Activated CD8-positive, alpha-beta memory T cell treated with anti-CD3 and anti-CD28 coated beads for 1 hour (primary cell): ENCODE data around the gene ADI1.
"Not testable (repeated sequence)": the region's sequence is repeated elsewhere in the genome, so short reads cannot be mapped to it uniquely, and the experiment has no call there.

Experiments
- DNase-seq, 2 donors: peaks; one replicate each; pipeline ENCODE4 v3.0.0-alpha.2; 2020; ENCODE audit warnings: low read depth in 1 of 2; ENCODE audit errors: extremely low read depth in 1 of 2

The ADI1 gene

DNA sequence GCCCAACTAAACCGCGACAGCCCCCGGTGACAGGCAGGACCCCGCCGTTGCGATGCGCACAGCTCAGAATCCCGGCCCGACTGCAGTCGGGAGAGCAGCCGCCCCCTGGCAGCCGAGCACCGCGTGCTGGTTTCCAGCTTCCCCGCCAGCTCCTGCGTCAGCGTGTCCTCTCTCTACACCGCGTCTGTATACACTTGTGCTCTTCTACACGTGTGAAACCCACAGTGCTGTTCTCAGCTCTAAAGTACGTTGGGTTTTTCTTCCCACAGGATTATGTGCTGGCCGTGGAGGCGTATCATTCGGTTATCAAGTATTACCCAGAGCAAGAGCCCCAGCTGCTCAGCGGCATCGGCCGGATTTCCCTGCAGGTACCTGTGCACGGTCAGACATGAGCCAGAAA, 54.0 kb downstream of the ADI1 start:
- DNase-seq = no peak

DNA sequence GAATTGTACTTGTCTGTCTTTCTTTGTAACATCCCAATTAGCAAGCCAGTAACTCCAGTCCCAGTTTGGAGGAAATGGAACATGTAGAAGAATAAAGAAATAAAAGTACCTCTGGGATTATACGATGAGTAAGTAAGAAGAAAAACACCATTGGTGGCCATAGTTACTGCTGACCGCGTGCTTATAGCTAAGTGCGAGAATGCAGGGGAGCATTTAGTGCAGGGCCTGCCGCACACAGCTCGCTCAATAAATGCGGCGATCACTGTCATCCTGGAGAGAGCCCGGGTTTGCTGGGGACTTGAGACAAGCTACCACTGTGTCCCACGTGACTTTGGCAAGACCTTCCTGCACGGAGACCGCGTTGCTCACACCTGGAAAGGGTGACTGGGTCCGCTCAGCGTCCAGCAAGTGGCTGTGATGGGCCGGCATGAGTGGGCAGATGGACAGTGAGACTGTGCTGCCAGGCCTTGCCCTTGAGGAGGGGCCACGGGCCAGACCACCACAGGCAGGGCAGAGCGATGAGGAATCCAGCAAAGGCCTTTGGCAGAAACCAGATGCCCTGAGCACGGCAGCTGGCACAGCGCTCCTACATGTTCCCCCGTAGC, 54.8 kb downstream of the ADI1 start:
- DNase-seq = no peak

DNA sequence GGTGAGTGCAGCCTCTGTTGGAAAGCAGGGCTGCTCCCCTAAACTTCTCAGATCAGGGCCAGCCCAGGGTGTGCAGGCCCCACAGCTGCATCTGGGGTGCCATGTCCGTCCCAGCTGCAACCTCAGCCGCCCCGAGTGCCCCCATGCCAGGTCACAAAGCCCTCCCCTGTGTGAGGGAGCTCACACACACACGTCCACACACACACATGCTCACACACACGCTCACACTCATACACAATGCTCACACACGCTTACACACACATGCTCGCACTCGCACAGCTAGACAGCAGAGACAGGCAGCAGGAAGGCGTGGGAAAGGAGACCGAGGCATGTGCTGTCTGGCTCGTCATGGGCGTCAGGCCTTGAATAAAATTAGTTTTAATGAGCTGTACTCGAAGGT, 55.4 kb downstream of the ADI1 start:
- DNase-seq = no peak

DNA sequence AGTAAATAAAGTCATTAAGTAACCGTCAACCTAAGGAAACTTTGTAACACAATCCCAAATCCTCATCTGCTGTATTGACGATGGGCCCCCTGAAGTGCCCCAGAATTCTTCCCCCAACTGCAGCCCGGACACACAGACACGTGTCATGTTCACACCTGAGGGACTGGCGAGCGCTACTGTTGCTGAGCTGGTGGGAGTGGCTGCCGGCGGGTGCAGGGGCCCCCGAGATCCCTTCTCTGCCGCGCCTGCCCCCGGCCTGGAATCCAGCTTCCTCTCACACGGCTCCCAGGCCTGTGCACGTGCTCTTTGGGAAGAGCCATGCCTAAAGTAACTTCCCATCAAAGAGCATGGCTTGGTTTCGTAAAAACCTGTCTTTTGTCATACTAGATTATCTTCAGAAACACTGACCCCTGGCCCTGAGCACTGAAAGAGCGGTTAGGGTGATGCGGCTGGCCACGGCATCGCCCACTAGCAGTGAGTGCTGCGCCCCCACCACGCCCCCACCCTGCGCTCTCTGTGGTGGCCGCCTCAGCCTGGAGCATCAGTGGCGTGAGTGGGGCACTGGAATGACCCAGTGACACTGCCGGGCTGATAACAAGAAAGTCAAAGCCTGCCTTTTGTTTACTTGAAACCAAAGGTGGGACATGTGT, 56.0 kb downstream of the ADI1 start:
- no peak for DNase-seq

DNA sequence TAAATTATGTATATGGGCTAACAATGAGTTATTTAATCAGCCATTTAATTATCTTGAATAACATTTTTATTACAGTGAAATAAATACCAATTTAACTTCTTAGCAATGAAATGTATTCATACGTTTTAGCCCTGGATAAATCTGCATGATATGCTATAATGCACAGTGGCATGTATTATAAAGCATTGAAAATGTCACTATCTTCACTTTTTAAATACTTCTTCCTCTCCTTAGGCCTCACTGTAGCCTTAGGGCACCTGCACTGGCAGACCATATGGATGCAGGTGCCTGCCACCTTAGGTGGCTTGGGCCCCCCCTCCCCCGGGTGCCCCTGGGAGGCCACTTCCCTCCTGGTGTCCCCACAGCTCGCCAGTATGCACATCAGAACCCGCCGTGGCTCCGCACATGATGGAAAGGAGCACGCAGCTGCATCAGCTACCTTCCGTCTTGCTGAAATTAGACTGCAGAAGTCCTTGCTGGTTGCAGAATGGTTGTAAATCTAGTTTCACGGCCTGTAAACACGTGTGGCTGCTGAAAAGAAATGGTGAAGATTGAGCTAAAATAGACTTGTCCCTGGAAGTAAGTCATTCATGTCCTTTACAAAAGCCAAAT, 56.7 kb downstream of the ADI1 start:
- DNase-seq = no peak

DNA sequence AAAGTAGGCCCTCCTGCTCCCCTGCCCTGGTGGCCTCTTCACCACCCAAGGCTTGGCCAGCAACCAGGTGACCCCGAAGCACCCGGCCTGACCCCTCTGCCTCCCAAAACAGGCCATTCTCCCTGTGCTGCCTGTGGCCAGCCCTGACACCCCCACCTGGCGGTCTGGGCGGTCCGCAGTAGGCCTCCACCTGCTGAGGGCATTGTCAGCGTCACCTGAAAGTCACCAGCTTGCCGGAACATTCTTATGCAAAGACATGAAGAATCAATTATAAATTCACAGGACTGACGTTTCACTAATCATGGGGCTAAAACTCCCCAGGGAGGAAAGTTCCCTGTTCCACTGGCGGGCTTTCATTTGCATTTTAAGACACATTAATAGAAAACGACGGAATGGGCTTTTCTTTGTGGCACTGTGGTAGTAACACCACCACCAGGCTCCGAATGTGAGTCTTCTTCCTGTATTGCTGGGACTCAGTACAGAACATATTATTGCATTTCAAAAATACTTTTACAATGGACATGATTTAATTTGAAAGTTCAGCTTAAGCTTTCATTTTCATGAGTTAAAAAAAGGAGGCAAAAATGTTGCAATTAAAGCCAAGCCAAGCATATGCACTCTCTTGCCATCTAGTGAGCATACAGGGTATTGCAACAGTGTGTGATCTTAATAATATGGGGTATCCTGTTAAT, 57.4 kb downstream of the ADI1 start:
- no peak for DNase-seq

DNA sequence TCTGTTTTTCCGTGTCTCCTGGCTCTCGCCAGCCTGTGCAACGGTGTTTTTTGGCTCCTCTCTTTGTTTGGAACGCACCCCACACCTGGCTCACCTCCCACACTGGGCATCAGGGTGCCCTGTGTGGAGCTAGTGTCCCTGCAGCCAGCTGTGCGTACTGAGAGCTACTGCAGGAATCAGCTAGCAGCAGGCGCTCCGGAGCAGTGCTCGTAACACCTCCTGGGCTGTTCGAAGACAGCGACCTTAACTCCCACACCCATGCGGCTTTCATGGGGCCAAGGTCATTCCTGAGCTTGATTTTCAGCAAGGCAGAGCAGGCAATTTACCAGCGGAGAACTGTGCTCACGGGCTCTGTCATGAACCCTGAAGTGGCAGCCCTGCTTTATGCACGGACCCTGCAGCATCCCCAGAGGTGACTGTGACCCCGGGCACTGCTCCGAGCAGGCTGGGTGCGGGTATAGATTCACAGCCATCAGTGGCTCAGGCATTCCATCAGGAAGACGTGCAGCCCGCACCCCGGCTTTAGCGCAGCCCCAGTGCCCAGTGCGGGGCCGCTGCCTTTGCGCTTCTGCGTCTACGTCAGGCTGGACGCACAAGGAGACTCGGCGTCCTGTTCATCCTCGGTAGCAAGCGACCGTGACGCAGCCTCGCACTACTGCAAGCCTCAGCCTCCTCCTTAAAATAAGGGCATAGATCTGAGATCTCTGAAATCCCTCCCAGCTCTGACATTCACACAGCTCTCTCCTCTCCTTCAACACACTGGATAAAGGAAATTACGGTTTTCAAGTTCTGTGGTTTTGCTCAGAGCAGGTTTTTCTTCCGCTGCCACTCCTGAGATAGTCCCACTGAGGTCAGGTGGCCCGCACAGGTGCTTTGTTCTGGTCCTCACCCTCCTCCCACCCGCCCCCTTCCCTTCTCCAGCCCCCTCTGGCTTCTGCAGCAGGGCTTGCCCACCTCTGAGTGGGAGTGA, 58.2 kb downstream of the ADI1 start:
- no peak for DNase-seq

DNA sequence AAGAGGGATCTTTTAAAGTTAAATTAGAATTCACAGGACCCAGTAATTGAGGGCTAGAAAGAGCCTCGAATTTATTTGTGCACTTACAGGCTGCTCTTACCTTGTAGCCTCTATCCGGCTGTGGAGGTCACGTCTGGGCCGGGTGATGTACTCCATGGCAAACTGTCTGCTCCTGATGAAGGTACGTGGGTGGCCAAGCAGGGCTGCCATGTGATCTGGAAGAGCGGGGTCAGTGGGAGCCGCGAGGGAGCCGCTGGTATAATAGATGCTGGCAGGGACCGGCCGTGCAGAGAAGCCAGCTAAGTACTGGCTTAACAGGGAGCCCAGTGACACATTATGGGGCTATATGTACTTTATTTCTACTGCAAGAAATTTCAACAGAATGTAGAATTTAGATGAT, 59.2 kb downstream of the ADI1 start:
- DNase-seq = no peak

DNA sequence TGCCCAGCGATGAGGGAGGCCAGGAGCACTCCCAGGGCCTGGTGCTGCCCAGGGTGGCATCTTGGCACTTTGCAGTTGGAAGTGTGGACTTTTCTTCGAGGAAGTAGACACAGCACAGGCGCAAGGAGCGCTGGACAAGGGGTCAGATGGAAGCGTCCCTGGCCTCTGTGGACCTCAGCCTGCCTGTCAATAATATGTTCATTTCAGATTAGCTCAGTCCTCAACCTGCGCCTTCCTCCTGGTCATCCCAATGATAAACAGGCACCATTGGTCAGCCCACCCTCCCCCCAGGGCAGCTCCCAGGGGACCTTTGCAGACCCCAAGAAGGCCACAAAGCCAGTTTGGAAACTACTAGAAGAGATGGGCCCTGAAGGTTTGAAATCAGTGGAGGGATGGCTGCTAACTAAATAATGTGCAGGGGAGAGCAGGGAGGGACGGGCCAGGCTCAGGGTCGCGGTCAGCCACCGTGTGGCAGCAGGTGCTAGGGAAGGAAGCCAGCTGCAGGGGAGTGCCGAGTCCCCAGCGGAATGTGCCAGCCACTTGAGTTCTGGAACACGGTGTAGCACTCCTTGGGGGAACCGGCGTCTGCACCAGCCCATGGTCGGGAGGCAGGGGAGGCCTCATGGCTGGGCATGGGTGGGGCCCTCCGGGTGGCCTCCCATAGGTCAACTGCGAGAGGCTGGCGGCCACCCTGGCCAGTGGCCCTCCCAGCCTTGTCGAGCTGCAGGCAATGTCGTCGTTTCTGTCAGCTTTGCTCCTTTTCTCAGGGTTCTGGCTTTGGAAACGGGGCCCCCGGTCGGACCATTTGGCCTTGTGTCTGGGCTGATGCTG, 59.9 kb downstream of the ADI1 start:
- no peak for DNase-seq

DNA sequence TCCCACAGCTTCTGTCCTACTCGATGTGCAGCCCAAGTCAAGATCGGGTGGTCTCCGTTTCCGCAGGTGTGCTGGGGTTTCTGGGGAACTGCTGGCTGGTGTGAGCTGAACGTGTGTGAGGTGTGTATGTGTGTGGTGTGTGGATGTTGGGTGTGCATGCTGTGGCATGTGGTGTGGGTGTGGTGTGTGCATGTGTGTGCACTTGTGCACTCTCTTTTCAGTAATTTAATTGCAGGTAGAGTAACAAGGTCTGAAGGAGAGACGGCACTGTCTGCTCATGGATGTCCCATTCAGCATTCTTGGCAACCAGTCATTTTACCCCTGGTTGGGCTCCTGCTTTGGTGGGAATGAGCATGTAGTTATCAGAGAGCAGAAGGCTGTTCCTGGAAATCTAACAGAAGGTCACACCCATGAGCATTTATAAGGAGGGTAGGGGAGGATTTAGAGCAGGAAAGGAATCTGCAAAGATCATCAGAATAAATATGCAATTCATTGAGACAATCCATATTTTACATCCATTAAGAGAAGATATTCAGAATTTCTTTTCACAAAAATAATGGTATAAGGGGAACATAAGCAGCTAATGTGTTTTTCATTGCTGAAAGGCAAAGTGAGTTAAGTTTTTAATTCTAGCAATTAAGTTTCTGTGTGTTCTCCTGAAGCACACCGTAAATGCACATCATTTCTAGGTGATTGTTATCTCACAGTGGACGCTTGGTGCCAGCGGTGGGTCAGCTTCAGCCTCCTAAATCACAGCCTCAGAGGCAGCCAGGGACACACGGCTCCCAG, 60.7 kb downstream of the ADI1 start:
- DNase-seq = no peak

DNA sequence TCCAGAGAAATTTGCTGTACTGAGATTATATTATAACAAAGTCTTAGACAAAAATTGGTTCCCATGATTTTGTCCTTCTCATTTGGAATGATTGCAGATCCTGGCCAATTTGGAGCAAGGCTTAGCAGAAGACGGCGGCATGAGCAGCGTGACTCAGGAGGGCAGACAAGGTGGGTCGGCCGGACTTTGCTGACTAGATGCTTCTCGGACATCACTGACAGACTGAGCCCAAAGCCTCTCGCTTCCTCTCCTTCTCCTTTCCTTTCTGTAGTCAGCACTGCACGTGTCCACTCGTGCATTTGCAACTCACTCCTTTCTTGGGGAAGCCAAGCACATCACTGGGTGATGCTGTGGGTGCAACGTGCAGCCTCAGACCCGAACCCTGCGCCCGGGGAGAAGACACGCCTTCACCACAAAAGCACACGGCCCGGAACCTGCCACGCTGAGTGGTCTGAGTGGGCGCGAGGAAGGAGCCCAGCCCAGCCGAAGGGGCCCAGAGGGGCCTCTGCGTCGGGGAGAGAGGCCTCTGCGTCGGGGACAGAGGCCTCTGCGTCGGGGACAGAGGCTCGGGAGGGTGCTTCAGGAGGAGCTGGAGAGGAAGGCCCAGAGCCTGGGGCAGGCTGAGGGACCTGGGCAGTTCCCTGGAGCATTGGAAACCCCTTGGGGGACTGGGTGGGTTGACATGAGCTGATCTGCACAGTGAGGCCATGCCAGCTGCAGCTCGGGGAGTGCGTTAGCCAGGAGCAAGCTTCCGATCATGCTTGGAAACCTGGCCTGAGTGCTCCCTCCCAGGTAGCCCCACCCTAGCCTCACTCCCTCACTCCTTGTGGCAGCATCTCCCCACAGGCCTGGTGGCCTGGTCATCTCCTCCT, 61.6 kb downstream of the ADI1 start:
- no peak for DNase-seq

DNA sequence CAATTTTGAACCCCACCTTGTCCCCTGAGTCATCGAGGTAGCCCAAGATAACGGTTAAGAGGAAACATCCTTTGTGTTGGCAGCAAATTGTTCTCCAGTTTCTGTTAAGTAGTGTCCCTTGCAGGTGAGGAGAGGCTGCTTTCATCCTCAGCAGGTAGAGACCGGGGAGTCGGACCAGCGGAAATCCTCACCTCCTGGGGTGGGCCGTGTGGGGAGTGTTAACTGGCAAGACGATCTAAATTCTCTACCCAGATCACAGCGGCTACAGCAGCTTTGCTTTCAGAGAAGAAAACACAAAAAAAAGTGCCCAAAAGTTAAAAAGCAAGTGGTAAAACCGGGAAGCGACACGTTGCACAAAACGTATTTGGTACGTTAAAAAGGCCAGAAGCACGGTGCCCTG, 63.2 kb downstream of the ADI1 start:
- DNase-seq = no peak

DNA sequence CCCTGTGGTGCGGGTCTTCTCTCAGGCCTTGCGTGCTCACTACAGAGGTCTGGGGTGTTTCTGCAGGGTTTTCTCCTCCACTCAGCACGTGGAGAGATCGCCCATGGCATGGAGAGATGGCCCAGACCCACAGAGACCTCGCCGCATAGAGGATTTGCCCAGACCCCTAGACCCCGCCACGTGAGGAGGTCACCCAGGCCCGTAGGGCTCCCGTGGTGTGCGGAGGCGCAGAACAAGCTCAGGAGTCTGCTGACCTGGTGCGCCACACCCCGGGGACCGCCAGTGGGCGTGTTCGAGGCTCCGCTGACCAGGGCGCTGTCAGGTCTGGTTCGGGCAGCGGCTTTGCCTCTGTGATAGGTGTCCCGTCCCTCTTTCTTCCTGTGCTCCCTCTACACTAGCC, 64.5 kb downstream of the ADI1 start:
- DNase-seq = no peak

DNA sequence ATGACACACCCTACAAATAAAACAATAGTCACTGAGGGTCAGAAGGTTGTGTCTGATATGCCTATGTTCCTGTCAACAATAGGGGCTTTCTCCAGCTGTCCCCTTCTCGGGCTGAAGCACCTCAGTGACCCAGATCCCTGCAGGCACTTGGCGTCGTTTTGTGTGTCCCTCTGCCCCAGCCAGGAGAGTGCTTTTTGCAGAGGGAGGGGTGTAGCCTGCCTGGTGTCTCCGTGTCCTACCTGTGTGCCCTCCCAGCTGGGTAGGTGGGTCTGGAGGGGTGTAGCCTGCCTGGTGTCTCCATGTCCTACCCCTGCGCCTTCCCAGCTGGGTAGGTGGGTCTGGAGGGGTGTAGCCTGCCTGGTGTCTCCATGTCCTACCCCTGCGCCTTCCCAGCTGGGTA, 65.3 kb downstream of the ADI1 start:
- DNase-seq = not testable (repeated sequence)

DNA sequence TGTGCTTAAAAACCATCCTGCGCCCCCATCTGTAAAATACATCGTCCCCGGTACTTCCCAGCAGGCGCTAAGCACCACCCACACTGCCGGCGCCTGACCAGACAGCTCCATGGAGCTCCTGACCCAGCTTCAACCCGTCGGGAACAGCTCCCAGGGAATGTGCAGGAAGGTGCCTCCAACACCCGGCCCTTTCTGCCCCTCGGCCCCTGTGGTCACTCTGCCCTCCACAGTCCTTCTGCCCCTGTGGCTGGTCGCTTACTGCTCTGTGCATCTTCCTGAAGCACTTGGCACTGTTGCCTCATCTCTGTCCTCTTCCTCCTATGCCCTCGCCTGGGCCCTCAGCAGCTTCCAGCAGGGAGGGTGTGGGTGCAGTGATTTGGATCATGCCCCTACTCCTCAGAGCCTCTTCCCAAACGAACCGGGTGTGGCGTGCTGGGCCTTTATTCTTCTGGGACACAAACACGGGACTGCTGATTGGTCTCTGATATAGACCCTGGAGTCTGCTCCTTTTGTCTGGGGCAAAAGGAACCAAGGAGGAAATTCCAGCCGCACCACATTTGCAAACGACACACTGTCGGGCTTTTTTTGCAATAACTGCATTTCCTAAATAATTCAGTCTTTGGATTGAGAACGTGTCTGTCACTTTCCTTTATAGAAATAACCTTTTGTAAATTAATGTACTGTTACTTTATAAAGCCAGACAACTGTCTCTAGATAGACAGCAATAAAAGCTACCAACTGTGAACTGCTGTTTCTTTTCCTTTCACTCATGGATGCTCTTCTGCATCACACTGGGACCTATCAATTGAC, 65.9 kb downstream of the ADI1 start:
- no peak for DNase-seq

DNA sequence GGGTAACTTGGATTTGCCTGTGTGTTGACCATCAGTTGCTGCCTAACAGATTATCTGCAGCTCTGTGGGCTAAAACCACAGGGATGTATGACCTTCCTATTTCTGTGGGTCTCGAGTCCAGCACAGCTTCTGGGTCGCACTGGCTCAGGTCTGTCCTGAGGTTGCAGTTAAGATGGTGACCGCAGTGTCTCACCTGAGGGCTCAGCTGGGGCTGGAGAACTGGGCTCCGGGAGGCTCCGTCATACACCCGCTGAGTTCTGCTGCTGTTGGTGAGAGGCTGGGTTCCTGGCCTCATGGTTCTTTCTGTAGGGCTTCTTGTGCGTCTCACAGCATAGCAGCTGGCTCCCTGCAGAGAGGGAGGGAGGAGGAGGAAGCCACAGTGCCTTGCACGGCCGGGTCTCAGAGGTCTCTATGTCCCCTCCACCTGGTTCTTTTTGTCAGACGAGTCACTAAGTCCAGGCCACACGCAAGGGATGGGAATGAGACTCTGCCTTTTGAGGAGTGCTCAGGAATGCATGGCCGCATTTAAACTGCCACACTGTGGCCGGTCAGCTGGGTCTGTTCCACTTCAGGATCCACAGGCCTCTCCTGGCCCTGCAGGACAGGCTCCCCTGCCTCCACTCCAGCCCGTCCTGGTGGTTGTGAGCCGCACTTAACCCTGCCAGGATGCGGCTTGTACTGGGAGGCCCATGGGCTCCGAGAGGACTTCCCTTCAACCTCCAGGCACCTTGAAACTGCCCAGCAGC, 67.2 kb downstream of the ADI1 start:
- no peak for DNase-seq

DNA sequence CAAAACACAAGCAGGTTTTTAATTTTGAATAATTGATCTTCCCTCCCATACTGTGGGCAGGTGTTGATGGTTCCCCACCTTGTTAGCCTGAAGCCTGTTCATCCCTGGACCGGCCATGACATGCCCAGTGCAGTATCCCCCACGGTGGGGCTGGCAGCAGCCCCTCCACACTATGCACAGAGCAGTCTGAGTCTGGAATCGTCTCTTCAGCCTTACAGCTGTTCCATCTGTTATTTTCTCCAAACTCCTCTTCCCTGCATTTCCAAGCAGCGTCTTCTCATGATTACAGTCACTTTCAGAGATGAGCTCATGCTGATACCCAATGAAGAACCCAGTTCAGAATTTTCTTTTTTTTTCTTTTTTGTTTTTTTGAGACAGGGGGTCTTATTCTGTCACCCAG, 68.2 kb downstream of the ADI1 start:
- DNase-seq = no peak
